Measurements from ENCODE around the gene RPL38.

The RPL38 gene

DNA sequence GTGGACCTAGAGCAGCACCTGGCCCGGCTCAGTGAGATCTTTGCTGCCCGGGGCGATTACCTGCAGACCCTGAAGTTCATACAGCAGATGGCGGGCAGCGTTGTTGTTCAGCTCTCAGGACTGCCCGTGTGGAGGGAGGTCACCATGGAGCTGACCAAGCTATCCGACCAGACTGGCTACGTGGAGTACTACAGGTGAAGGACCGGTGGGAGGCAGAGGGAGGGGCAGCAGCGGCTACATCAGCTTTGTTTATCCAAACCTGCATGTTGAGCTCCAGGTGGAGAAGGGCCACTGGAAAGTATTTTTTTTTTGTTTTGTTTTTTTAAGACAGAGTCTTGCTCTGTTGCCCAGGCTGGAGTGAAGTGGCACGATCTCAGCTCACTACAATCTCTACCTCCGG, 33.8 kb downstream of the RPL38 start:
- no peaks in the 10 kb centered on the region for H3K36me3 Mint-ChIP-seq (ENCODE audit: low read depth)
- H3K9me3 Mint-ChIP-seq = no peaks in the 10 kb centered on the region
- no peaks in the 10 kb centered on the region for H3K27me3 Mint-ChIP-seq (ENCODE audit: low read depth)
- no peak overlapping the region for H3K4me3 Mint-ChIP-seq
- no peak overlapping the region for H3K27ac Mint-ChIP-seq
- H3K4me1 Mint-ChIP-seq (ENCODE audit: low read depth) = peaks cover 2% of the 10 kb centered on the region

DNA sequence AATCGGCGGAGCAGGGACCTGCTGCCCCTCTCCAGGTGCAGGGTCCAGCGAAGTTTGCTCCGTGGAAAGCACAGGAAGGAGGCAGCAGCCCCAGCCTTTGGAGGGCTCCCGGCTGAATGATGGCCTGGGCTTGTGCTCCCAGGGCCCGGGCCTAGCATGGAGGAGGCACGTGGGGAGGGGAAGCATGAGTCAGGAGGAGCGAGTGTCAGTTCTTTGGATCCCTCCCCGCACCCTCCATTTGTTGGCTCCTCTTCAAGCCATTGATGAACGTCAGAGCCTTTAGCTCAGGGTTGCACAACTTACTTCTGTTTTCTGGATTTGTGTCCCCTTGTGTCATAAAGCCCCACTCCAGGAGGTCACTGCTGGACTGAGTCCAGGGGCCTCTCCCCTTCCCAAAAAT, 35.7 kb downstream of the RPL38 start:
- Mint-ChIP-seq H3K4me3 (no peak overlapping the region), H3K4me1 (ENCODE audit: low read depth) (peaks cover 2% of the 10 kb centered on the region)

DNA sequence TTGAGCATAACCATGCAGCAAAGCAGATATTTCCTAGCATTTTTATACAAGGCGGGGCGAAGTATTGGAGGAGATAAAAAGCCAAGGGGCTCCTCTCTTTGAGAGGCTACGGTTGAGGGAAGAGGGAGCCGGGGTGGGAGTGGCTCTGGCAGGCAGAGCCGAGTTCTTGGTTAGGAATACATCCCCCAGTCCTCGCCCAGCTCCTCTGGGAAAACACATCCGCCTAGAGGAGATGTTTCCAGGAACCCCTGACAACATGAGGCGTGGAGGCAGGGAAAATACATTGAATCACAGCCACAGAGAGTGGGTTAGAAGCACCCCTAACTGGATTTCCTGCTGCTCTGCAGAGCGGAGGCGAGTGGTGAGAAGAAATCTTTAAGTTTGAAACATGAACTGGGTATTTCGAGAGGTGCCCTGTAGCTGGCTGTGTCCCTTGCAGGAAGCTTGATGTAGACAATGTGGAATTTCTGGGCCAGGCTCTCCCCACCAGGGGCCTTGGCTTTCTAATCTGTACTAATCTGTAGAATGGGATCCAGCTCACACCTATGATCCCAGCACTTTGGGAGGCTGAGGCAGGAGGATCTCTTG, 37.2 kb downstream of the RPL38 start:
- H3K27ac Mint-ChIP-seq = no peak overlapping the region
- no peaks in the 10 kb centered on the region for H3K27me3 Mint-ChIP-seq (ENCODE audit: low read depth)
- no peaks in the 10 kb centered on the region for H3K4me1 Mint-ChIP-seq (ENCODE audit: low read depth)
- H3K4me3 Mint-ChIP-seq = no peak overlapping the region
- H3K36me3 Mint-ChIP-seq (ENCODE audit: low read depth) = no peaks in the 10 kb centered on the region
- no peaks in the 10 kb centered on the region for H3K9me3 Mint-ChIP-seq

More for the DNA sequence above, 35.7 kb downstream of the RPL38 start:
- Mint-ChIP-seq H3K27ac (no peak overlapping the region), H3K27me3 (ENCODE audit: low read depth) (no peaks in the 10 kb centered on the region), H3K9me3 (no peaks in the 10 kb centered on the region), H3K36me3 (ENCODE audit: low read depth) (no peaks in the 10 kb centered on the region)

DNA sequence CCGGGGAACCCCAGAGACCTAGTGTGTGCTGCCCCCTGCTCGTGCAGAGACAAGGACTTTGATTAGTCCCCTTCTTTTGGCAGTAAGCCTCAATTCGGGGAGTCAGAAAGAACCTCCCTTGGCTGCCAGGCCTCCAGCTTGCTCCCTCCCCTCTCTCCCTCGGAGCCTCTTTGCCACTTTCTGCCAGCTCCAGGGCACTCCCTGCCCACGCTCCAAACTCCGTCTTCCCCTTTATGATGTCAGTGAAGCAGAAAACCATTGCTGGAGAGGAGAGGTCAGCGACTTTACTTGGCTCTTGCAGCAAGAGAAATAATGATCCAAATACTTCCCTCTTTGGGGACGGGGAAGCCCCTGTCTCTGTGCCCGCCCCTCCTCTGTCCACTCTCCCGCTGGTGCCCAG, 38.0 kb downstream of the RPL38 start:
- no peaks in the 10 kb centered on the region for H3K27me3 Mint-ChIP-seq (ENCODE audit: low read depth)
- H3K36me3 Mint-ChIP-seq (ENCODE audit: low read depth) = peaks cover 1% of the 10 kb centered on the region
- peaks cover 2% of the 10 kb centered on the region for H3K4me1 Mint-ChIP-seq (ENCODE audit: low read depth)
- H3K4me3 Mint-ChIP-seq = no peak overlapping the region
- no peak overlapping the region for H3K27ac Mint-ChIP-seq
- H3K9me3 Mint-ChIP-seq = no peaks in the 10 kb centered on the region

DNA sequence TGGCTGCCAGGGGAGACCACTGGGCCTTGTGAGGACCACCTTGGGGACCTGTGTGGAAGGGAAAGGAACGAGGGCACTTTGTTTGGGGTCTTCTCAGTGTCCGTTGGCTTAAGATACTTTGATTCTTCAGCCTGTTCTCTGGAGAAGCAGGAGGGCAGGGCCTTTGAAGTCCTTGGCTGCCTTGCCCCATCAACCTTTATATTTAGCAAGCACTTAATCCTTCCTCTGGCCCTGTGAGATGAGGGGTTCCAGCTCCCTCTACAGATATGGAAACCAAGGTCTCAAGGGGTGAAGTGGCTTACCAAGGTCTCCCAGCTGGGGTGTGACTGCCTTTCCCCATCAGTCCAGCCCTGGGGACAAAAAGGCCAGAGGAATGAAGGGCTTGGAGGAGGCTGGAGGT, 38.4 kb downstream of the RPL38 start:
- peaks cover 3% of the 10 kb centered on the region for H3K36me3 Mint-ChIP-seq (ENCODE audit: low read depth)
- H3K9me3 Mint-ChIP-seq = no peaks in the 10 kb centered on the region
- no peak overlapping the region for H3K27ac Mint-ChIP-seq
- H3K27me3 Mint-ChIP-seq (ENCODE audit: low read depth) = no peaks in the 10 kb centered on the region
- peaks cover 2% of the 10 kb centered on the region for H3K4me1 Mint-ChIP-seq (ENCODE audit: low read depth)
- H3K4me3 Mint-ChIP-seq = no peak overlapping the region

DNA sequence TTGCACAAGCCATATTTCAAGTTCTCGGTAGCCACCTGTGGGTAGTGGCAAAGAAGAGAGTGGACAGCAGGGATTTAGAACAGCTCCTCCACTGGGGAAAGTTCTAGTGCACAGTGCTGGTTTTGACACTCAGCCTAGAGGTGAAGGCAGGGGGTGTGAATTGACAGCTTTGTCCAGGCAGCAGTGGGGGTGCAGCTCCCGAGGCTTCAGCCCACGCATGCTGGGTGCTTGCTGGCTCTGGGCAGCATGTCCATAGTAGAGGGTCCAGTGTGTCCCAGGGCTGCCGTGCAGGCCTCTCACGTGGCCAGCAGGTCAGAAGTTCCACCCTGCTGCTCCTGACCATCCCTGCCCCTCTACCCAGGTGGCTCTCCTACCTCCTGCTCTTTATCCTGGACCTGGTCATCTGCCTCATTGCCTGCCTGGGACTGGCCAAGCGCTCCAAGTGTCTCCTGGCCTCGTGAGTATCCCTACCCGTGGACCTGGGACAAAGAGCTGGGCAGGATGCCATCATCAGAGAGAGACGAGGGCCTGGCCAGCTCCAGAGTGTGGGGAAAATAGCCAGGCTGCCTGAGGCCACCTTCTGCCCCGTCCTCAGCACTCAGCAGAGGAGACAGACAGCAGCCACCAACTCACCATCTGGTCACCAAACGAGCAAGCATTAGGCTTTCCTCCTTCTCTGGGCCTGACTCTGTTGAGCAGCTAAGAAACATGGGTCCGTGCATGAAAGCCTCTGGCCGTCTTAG, 39.7 kb downstream of the RPL38 start:
- Mint-ChIP-seq H3K27ac (no peak overlapping the region), H3K9me3 (no peaks in the 10 kb centered on the region), H3K4me3 (no peak overlapping the region), H3K36me3 (ENCODE audit: low read depth) (peaks cover 3% of the 10 kb centered on the region), H3K4me1 (ENCODE audit: low read depth) (peaks cover 2% of the 10 kb centered on the region), H3K27me3 (ENCODE audit: low read depth) (no peaks in the 10 kb centered on the region)

DNA sequence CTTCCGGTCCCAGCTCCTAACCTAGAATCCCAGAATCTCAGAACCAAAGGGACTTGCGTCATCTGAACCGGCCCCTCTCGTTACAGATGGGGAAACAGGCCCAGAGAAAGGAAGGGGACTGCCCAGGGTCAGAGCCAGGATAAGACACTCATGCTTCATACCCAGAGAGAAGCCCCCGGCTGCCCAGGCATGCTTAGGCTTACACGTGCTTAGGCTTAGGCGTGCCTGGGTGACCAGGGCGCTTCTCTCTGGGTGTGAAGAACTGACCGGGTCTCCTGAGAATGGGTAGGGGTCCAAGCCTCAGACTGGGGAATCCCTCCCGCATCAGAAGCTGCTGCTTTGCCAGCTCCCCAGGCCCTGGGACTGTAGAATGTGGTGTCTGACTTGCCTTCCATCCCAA, 40.6 kb downstream of the RPL38 start:
- Mint-ChIP-seq H3K4me3 (no peak overlapping the region), H3K36me3 (ENCODE audit: low read depth) (peaks cover 3% of the 10 kb centered on the region), H3K9me3 (no peaks in the 10 kb centered on the region), H3K27me3 (ENCODE audit: low read depth) (no peaks in the 10 kb centered on the region), H3K27ac (no peak overlapping the region), H3K4me1 (ENCODE audit: low read depth) (peaks cover 2% of the 10 kb centered on the region)

DNA sequence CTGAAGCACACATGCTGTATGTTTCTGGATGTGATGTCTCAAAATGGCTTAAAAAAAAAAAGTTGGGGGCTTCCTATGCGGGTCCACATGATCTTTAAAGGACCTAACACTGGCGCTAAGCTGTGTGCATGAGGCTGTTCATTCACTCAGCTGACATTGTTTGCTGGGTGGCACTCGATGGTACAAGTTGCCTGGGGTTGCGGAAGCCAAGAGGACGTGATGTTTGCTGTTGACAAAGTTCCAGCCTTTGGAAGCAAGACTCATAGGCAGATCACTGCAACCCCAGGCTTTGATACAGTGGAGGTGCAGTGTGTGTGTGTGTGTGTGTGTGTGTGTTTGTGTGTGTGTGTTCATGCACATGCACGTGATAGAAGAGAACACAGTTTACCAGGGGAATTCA, 41.1 kb downstream of the RPL38 start:
- H3K4me3 Mint-ChIP-seq = no peak overlapping the region
- peaks cover 3% of the 10 kb centered on the region for H3K36me3 Mint-ChIP-seq (ENCODE audit: low read depth)
- H3K9me3 Mint-ChIP-seq = no peaks in the 10 kb centered on the region
- H3K27me3 Mint-ChIP-seq (ENCODE audit: low read depth) = no peaks in the 10 kb centered on the region
- no peak overlapping the region for H3K27ac Mint-ChIP-seq
- peaks cover 2% of the 10 kb centered on the region for H3K4me1 Mint-ChIP-seq (ENCODE audit: low read depth)

DNA sequence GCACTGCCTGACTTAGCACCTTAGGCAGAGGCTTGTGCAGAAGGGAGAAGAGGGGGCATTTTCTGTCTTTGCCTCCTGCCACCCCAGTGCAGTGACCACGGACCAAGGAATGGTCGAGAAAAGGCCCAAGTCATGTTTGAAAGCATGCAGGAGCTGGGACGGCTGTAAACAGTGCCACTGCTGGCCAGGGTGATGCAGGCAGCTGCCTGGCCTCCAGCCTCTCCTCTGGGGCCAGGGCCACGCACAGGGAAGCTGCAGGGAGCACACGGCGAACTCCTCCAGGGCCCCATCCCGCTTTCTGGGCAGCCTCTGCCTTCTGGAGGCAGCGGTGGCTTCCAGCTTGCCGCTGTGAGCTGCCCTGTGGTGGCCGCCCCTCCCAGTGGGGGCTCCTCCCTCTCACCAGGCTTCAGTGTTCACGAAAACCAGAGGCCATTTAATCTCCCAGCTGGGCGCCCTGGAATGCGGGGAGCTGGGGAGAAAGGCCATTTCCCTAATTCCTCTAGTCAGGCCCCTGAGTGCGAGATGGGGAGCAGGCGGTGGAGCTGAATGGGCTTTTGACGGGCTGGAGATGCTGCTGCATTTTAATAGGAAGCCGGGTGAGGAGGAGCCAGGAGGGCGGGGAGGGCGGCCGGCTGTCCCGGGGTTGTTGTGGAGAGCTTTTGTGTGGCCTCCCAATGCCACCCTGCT, 41.8 kb downstream of the RPL38 start:
- Mint-ChIP-seq H3K36me3 (ENCODE audit: low read depth) (peaks cover 3% of the 10 kb centered on the region), H3K27ac (no peak overlapping the region), H3K27me3 (ENCODE audit: low read depth) (no peaks in the 10 kb centered on the region), H3K9me3 (no peaks in the 10 kb centered on the region), H3K4me1 (ENCODE audit: low read depth) (peaks cover 2% of the 10 kb centered on the region), H3K4me3 (no peak overlapping the region)

DNA sequence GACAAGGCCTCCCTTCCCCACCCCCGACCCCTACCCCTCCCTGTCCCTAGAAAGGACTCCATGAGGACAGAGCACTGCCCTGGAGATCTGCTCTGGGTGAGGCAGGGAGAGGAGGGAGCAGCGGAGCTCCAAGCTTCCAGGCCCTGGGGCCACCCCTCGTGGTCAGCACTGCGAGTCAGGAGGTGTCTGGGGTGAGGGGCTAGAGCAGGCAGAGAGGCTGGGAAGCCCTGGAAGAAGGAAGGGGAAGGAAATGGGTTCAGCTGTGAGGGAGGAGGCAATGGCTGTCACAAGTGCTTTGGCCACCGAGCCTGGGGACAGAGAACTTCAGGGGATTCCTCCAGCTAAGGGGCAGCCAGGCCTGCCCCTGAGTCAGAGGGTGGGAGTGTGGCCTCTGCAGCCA, 42.4 kb downstream of the RPL38 start:
- Mint-ChIP-seq H3K4me3 (no peak overlapping the region), H3K27me3 (ENCODE audit: low read depth) (no peaks in the 10 kb centered on the region), H3K9me3 (no peaks in the 10 kb centered on the region), H3K36me3 (ENCODE audit: low read depth) (peaks cover 3% of the 10 kb centered on the region), H3K4me1 (ENCODE audit: low read depth) (peaks cover 2% of the 10 kb centered on the region), H3K27ac (no peak overlapping the region)

DNA sequence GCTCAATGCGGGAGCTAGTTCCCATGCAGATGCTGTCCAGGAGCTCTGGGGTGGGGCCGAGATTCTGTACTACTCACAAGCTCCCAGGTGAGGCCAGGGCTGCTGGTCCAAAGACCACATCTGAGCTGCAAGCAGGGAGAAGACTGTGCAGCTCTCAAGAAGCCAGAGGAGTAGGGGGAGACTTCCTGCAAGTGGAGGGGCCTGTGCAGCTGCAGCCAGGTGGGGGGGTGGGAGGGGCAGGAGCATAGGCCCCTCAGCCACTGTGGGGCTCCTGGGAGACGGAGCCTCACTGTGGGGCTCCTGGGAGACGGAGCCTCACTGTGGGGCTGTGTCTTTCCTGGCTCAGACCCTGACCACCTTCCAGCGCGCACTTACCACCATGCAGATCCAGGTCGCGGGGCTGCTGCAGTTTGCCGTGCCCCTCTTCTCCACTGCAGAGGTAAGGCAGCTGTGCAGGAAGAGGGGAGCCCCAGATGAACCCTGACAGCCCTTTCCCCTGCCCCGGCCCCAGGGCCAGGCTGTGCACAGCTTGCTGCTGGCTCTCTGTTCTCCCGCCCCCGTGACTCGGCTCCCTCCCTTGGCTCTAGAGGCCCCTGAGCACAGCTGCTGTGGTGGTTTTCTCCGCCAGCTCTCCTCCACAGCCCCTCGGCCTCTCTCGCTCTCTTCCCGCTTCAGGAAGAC, 46.3 kb downstream of the RPL38 start:
- Mint-ChIP-seq H3K27me3 (ENCODE audit: low read depth) (no peaks in the 10 kb centered on the region), H3K4me3 (no peak overlapping the region), H3K4me1 (ENCODE audit: low read depth) (peaks cover 2% of the 10 kb centered on the region), H3K27ac (no peak overlapping the region), H3K36me3 (ENCODE audit: low read depth) (peaks cover 3% of the 10 kb centered on the region), H3K9me3 (no peaks in the 10 kb centered on the region)

DNA sequence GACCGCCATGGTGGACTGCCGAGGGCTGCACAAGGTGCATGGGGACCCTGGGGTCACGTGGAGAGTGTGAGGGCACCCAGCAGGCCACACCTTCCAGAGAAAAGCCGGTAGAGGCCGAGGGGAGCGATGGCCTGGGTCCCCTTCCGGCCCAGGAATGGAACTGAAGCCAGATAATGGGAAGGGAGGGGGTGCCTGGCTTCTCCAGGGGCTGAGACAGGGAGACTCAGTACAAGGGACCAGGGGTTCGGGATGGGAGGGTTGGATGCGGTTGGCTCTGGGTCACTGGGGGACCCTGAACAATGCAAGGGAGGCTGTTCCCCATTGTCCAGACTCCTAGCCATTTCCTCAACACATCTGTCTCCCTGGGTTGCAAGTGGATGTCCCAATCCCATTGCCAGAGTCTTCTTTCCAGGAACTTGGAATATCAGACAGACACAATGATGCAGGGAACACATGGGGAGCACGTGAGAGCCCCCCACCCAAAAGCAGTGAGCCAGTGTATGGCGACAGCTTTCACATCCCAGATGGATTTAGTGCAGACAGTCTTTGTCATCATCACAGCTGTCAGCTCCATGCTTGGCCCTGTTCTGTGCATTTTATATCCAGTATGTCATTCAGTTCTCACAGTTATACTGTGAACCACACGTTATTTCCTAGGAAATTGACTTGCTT, 47.0 kb downstream of the RPL38 start:
- Mint-ChIP-seq H3K36me3 (ENCODE audit: low read depth) (peaks cover 3% of the 10 kb centered on the region), H3K4me3 (no peak overlapping the region), H3K4me1 (ENCODE audit: low read depth) (peaks cover 2% of the 10 kb centered on the region), H3K27me3 (ENCODE audit: low read depth) (no peaks in the 10 kb centered on the region), H3K27ac (no peak overlapping the region), H3K9me3 (no peaks in the 10 kb centered on the region)

DNA sequence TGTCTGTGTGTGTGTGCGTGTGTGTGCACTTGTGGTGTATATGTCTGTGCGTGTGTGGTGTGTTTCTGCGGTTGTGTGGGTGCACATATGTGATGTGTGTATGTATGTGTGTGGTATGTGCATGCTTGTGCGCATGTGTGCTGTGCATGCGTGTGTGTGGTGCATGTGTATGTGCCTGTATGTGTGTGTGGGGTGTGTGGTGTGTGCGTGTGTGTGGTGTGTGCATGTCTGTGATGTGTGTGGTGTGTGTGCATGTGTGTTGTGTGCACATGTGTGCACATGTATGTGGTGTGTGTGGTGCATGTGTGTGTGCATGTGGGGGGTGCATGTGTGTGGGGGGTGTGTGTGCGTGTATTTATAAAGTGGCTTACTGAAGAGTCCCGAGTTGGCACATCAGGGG, 47.6 kb downstream of the RPL38 start:
- Mint-ChIP-seq H3K36me3 (ENCODE audit: low read depth) (peaks cover 2% of the 10 kb centered on the region), H3K9me3 (no peaks in the 10 kb centered on the region), H3K27me3 (ENCODE audit: low read depth) (no peaks in the 10 kb centered on the region), H3K4me3 (no peak overlapping the region), H3K4me1 (ENCODE audit: low read depth) (no peaks in the 10 kb centered on the region), H3K27ac (no peak overlapping the region)

DNA sequence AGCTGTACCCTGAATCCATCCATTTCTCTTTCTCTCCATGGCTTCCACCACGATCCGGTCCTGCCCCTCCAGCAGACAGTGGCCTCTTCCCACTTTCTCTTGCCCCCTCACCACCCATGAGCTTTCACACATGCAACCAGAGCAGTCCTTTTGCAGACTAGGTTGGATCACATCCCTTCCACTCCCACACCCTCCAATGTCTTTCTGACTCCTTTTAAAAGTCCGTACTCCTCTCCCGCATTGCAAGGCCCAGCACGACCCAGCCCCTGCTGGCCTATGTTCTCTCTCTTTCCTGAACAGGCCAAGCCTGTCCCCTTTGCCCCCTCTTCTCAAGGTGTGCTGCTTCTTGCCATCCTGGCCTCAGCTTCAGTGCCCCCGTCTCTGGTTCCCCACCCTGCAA, 48.1 kb downstream of the RPL38 start:
- no peaks in the 10 kb centered on the region for H3K9me3 Mint-ChIP-seq
- no peaks in the 10 kb centered on the region for H3K4me1 Mint-ChIP-seq (ENCODE audit: low read depth)
- H3K36me3 Mint-ChIP-seq (ENCODE audit: low read depth) = peaks cover under 1% of the 10 kb centered on the region
- no peaks in the 10 kb centered on the region for H3K27me3 Mint-ChIP-seq (ENCODE audit: low read depth)
- no peak overlapping the region for H3K4me3 Mint-ChIP-seq
- H3K27ac Mint-ChIP-seq = no peak overlapping the region
